ENCODE results near the gene KIF16B. TPM values are rescaled to one million over a fixed set of nuclear protein-coding genes. Genes with fewer than 3 reads are reported as not detected.

KIF16B gene
- total RNA-seq, 1 experiment from 2014 or later: 15.8 TPM

- TF ChIP-seq CTCF (IDR thresholded peaks at IDR 0.05; ENCODE audit: unreplicated experiment): no peak
- no peak for DNase-seq (ENCODE audit: unreplicated experiment)
- Mint-ChIP-seq H3K4me3 (ENCODE audit: unreplicated experiment) (no peak overlapping the region), H3K9me3 (ENCODE audit: unreplicated experiment) (no peaks in the 10 kb centered on the region), H3K27me3 (ENCODE audit: insufficient read depth, unreplicated experiment) (no peaks in the 10 kb centered on the region), H3K36me3 (ENCODE audit: insufficient read depth, unreplicated experiment) (peaks cover 6% of the 10 kb centered on the region), H3K27ac (ENCODE audit: low read depth, unreplicated experiment) (no peak overlapping the region), H3K4me1 (ENCODE audit: insufficient read depth, unreplicated experiment) (peaks cover 18% of the 10 kb centered on the region)
- ChIA-PET POLR2A (interaction anchor here (0.8 kb wide), 1 partner anchor 272 kb away, joined by 3 read pairs; the partner anchor contains the start of gene SNRPB2), CTCF (interaction anchor here (2.0 kb wide), 1 partner anchor 18 kb away, joined by 15 read pairs; no protein-coding TSS in a partner anchor)
- intact Hi-C loops (cut with micrococcal nuclease): no loop called here
- no TSS peak for BruUV-seq (replicated peaks)
Observed at GRCh38 chr20:16457514-16457913, 115.7 kb downstream of the KIF16B start.

- TF ChIP-seq CTCF (IDR thresholded peaks at IDR 0.05; ENCODE audit: unreplicated experiment): no peak
- no peak overlapping the region for H3K4me3 Mint-ChIP-seq (ENCODE audit: unreplicated experiment)
- H3K27me3 Mint-ChIP-seq (ENCODE audit: insufficient read depth, unreplicated experiment): no peaks in the 10 kb centered on the region
- intact Hi-C loops (cut with micrococcal nuclease): no loop called here
- peaks cover 18% of the 10 kb centered on the region for H3K4me1 Mint-ChIP-seq (ENCODE audit: insufficient read depth, unreplicated experiment)
- no peak for DNase-seq (ENCODE audit: unreplicated experiment)
- no peak overlapping the region for H3K27ac Mint-ChIP-seq (ENCODE audit: low read depth, unreplicated experiment)
- no peaks in the 10 kb centered on the region for H3K9me3 Mint-ChIP-seq (ENCODE audit: unreplicated experiment)
- CTCF ChIA-PET: interaction anchor here (0.6 kb wide), 1 partner anchor 472 kb away, joined by 3 read pairs; no protein-coding TSS in a partner anchor
- BruUV-seq (replicated peaks): no TSS peak
- POLR2A ChIA-PET: no interaction called here
- H3K36me3 Mint-ChIP-seq (ENCODE audit: insufficient read depth, unreplicated experiment): peaks cover 6% of the 10 kb centered on the region
Observed at GRCh38 chr20:16455324-16455723, 117.9 kb downstream of the KIF16B start.

- POLR2A ChIA-PET: interaction anchor here (0.7 kb wide), 1 partner anchor 11 kb away, joined by 3 read pairs; no protein-coding TSS in a partner anchor
- DNase-seq (ENCODE audit: unreplicated experiment): no peak
- BruUV-seq (replicated peaks): no TSS peak
- Mint-ChIP-seq H3K27ac (ENCODE audit: low read depth, unreplicated experiment) (no peak overlapping the region), H3K36me3 (ENCODE audit: insufficient read depth, unreplicated experiment) (no peaks in the 10 kb centered on the region), H3K9me3 (ENCODE audit: unreplicated experiment) (no peaks in the 10 kb centered on the region), H3K4me1 (ENCODE audit: insufficient read depth, unreplicated experiment) (no peaks in the 10 kb centered on the region), H3K27me3 (ENCODE audit: insufficient read depth, unreplicated experiment) (no peaks in the 10 kb centered on the region), H3K4me3 (ENCODE audit: unreplicated experiment) (no peak overlapping the region)
- intact Hi-C loops (cut with micrococcal nuclease): no loop called here
- CTCF ChIA-PET: interaction anchor here (0.6 to 1.1 kb wide), 2 partner anchors 11 to 18 kb away, joined by 3 to 5 read pairs; no protein-coding TSS in a partner anchor
- TF ChIP-seq CTCF (IDR thresholded peaks at IDR 0.05; ENCODE audit: unreplicated experiment): no peak
Observed at GRCh38 chr20:16451982-16452381, 121.3 kb downstream of the KIF16B start.

- ChIA-PET CTCF (interaction anchor here (1.1 to 2.0 kb wide), 2 partner anchors 17 to 25 kb away, joined by 5 to 10 read pairs; no protein-coding TSS in a partner anchor), POLR2A (interaction anchor here (0.6 kb wide), 1 partner anchor 83 kb away, joined by 3 read pairs; no protein-coding TSS in a partner anchor)
- no TSS peak for BruUV-seq (replicated peaks)
- intact Hi-C loops (cut with micrococcal nuclease): no loop called here
- Mint-ChIP-seq H3K4me1 (ENCODE audit: insufficient read depth, unreplicated experiment) (no peaks in the 10 kb centered on the region), H3K27ac (ENCODE audit: low read depth, unreplicated experiment) (no peak overlapping the region), H3K4me3 (ENCODE audit: unreplicated experiment) (no peak overlapping the region), H3K27me3 (ENCODE audit: insufficient read depth, unreplicated experiment) (no peaks in the 10 kb centered on the region), H3K9me3 (ENCODE audit: unreplicated experiment) (no peaks in the 10 kb centered on the region), H3K36me3 (ENCODE audit: insufficient read depth, unreplicated experiment) (no peaks in the 10 kb centered on the region)
- DNase-seq (ENCODE audit: unreplicated experiment): no peak
- no peak for TF ChIP-seq CTCF (IDR thresholded peaks at IDR 0.05; ENCODE audit: unreplicated experiment)
Observed at GRCh38 chr20:16451001-16451400, 122.2 kb downstream of the KIF16B start.

Data from MCF 10A (cell line).